Mononuclear cell (primary cell): ENCODE results near the gene OLFM4. TPM values are rescaled to one million over a fixed set of nuclear protein-coding genes. Genes with fewer than 3 reads are reported as not detected.
"Not testable (repeated sequence)": the region's sequence is repeated elsewhere in the genome, so short reads cannot be mapped to it uniquely, and the experiment has no call there.

Experiments used
- H3K27me3 ChIP-seq: 2 replicates; pipeline ENCODE4 v1.6.0; 2011; ENCODE audit warnings: low read length, control low read depth; ENCODE audit not compliant: insufficient read depth
- H3K4me1 ChIP-seq: 2 replicates; pipeline ENCODE4 v1.5.1; 2011; ENCODE audit warnings: mild to moderate bottlenecking, low read length, control low read depth; ENCODE audit not compliant: insufficient read depth
- H3K4me3 ChIP-seq: 2 replicates; pipeline ENCODE4 v1.5.1; 2011; ENCODE audit warnings: mild to moderate bottlenecking, low read length, moderate library complexity
- H3K9me3 ChIP-seq: 2 replicates; pipeline ENCODE4 v1.5.1; 2011; ENCODE audit warnings: low read depth, mild to moderate bottlenecking, control low read depth, low read length
- total RNA-seq: library from RNA; depleted of rRNA; stranded (reverse); fragments of >200 nt; gene quantifications from one replicate; pipeline ENCODE4 v1.2.3, GENCODE V29; 2012

The OLFM4 gene
- total RNA-seq, 1 donor = 0.10 TPM

- H3K4me3 ChIP-seq = no peak overlapping the region
- H3K4me1 ChIP-seq = peaks cover 3% of the 10 kb centered on the region
- H3K9me3 ChIP-seq = no peaks in the 10 kb centered on the region
- H3K27me3 ChIP-seq = no peaks in the 10 kb centered on the region
These were observed 24.0 kb upstream of the OLFM4 start for GRCh38 chr13:53004573-53004972.

- Histone ChIP-seq H3K4me1 (no peaks in the 10 kb centered on the region), H3K27me3 (no peaks in the 10 kb centered on the region)
These were observed 23.0 kb upstream of the OLFM4 start for GRCh38 chr13:53005626-53006025.

GRCh38 chr13:53007872-53008271 is 20.7 kb upstream of the OLFM4 start:
- Histone ChIP-seq H3K4me1 (peaks cover under 1% of the 10 kb centered on the region), H3K27me3 (no peaks in the 10 kb centered on the region), H3K4me3 (no peak overlapping the region), H3K9me3 (no peaks in the 10 kb centered on the region)

More at GRCh38 chr13:53005626-53006025, 23.0 kb upstream of the OLFM4 start:
- H3K9me3 ChIP-seq = no peaks in the 10 kb centered on the region
- H3K4me3 ChIP-seq = no peak overlapping the region

- no peak overlapping the region for H3K4me3 ChIP-seq
- H3K9me3 ChIP-seq = no peaks in the 10 kb centered on the region
- H3K4me1 ChIP-seq = peaks cover 6% of the 10 kb centered on the region
- H3K27me3 ChIP-seq = no peaks in the 10 kb centered on the region
These were observed 18.1 kb upstream of the OLFM4 start for GRCh38 chr13:53010374-53011105.

GRCh38 chr13:53012707-53013106 is 15.9 kb upstream of the OLFM4 start:
- Histone ChIP-seq H3K9me3 (no peaks in the 10 kb centered on the region), H3K4me1 (peaks cover 8% of the 10 kb centered on the region), H3K27me3 (no peaks in the 10 kb centered on the region)

GRCh38 chr13:53013113-53013512 is 15.5 kb upstream of the OLFM4 start:
- Histone ChIP-seq H3K9me3 (no peaks in the 10 kb centered on the region), H3K27me3 (no peaks in the 10 kb centered on the region), H3K4me3 (no peak overlapping the region), H3K4me1 (peaks cover 12% of the 10 kb centered on the region)

More at GRCh38 chr13:53012707-53013106, 15.9 kb upstream of the OLFM4 start:
- no peak overlapping the region for H3K4me3 ChIP-seq

- H3K4me1 ChIP-seq = peaks cover 12% of the 10 kb centered on the region
- H3K27me3 ChIP-seq, H3K4me3 ChIP-seq, H3K9me3 ChIP-seq: not testable (repeated sequence)
These were observed 14.6 kb upstream of the OLFM4 start for GRCh38 chr13:53014018-53014417.

- no peaks in the 10 kb centered on the region for H3K27me3 ChIP-seq
- peaks cover 12% of the 10 kb centered on the region for H3K4me1 ChIP-seq
- H3K9me3 ChIP-seq = no peaks in the 10 kb centered on the region
- no peak overlapping the region for H3K4me3 ChIP-seq
These were observed 13.8 kb upstream of the OLFM4 start for GRCh38 chr13:53014495-53015443.

GRCh38 chr13:53015971-53016370 is 12.6 kb upstream of the OLFM4 start:
- Histone ChIP-seq H3K4me3 (no peak overlapping the region), H3K9me3 (no peaks in the 10 kb centered on the region), H3K27me3 (no peaks in the 10 kb centered on the region), H3K4me1 (peaks cover 12% of the 10 kb centered on the region)

GRCh38 chr13:53017433-53017970 is 11.1 kb upstream of the OLFM4 start:
- Histone ChIP-seq H3K4me1 (peaks cover 12% of the 10 kb centered on the region), H3K4me3 (no peak overlapping the region), H3K9me3 (no peaks in the 10 kb centered on the region), H3K27me3 (no peaks in the 10 kb centered on the region)

GRCh38 chr13:53018690-53019647 is 9.6 kb upstream of the OLFM4 start:
- H3K27me3 ChIP-seq = no peaks in the 10 kb centered on the region

GRCh38 chr13:53020764-53021335 is 7.8 kb upstream of the OLFM4 start:
- Histone ChIP-seq H3K27me3 (no peaks in the 10 kb centered on the region), H3K4me1 (peaks cover 6% of the 10 kb centered on the region), H3K4me3 (no peak overlapping the region), H3K9me3 (no peaks in the 10 kb centered on the region)

More at GRCh38 chr13:53018690-53019647, 9.6 kb upstream of the OLFM4 start:
- Histone ChIP-seq H3K4me3 (no peak overlapping the region), H3K4me1 (peaks cover 6% of the 10 kb centered on the region), H3K9me3 (no peaks in the 10 kb centered on the region)

- Histone ChIP-seq H3K4me1 (no peaks in the 10 kb centered on the region), H3K27me3 (no peaks in the 10 kb centered on the region), H3K9me3 (no peaks in the 10 kb centered on the region), H3K4me3 (no peak overlapping the region)
These were observed 5.4 kb upstream of the OLFM4 start for GRCh38 chr13:53023246-53023645.

- no peak overlapping the region for H3K4me3 ChIP-seq
- no peaks in the 10 kb centered on the region for H3K27me3 ChIP-seq
- H3K9me3 ChIP-seq = no peaks in the 10 kb centered on the region
- H3K4me1 ChIP-seq = no peaks in the 10 kb centered on the region
These were observed 550 bp upstream of the OLFM4 start for GRCh38 chr13:53028063-53028462.
